ENCODE data around the gene HS6ST3. TPM values are rescaled to one million over a fixed set of nuclear protein-coding genes. Genes with fewer than 3 reads are reported as not detected.

HS6ST3 gene
- total RNA-seq, 6 donors from 2014 or later, result 0.03 to 1.0 (median 0.22) TPM; not detected in 1

DNA sequence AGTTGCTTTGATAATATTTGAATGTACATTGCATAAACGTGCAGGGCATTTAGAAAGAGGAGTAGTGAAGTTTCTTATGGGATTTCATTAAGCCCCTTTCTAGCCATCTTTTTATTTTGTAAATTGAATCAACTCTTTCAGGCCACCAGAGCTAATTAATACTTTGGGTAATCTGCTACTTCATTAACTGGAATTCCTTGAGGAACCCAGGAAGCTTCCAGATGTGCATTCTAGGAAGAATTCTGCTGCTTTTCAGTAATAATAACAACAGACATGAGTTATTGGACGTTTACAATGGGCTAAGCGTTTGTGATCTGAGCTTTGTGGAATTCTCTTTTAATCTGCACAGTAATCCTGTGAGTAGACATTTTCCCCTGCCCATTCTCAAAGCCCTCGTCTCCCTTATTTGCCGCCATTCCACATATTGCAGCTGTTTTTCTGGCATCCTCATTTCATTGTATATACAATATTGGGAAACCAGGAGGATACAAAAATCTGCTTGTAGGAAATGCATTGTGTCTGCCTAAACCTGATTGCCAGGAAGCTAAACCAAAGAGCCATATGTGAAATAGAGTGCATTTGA is 103.9 kb downstream of the HS6ST3 start:
- H3K9me3 ChIP-seq, result no peaks in the 10 kb centered on the region

DNA sequence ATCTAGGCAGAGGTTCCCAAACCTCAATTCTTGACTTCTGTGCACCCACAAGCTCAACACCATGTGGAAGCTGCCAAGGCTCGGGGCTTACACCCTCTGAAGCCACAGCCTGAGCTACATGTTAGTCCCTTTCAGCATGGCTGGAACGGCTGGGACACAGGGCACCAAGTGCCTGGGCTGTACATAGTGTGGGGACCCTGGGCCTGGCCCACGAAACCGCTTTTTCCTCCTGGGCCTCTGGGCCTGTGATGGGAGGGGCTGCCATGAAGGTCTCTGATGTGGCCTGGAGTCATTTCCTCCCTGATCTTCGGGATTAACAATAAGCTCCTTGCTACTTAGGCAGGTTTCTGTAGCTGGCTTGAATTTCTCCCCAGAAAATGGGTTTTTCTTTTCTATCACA is 108.1 kb downstream of the HS6ST3 start:
- DNase-seq, result no peak
- no peak overlapping the region for H3K27ac ChIP-seq
- no peak overlapping the region for H3K4me3 ChIP-seq
- no peak for TF ChIP-seq EP300 (IDR thresholded peaks at IDR 0.05)
- no peak for TF ChIP-seq POLR2AphosphoS5 (IDR thresholded peaks at IDR 0.05)
- TF ChIP-seq, protein P1, sequence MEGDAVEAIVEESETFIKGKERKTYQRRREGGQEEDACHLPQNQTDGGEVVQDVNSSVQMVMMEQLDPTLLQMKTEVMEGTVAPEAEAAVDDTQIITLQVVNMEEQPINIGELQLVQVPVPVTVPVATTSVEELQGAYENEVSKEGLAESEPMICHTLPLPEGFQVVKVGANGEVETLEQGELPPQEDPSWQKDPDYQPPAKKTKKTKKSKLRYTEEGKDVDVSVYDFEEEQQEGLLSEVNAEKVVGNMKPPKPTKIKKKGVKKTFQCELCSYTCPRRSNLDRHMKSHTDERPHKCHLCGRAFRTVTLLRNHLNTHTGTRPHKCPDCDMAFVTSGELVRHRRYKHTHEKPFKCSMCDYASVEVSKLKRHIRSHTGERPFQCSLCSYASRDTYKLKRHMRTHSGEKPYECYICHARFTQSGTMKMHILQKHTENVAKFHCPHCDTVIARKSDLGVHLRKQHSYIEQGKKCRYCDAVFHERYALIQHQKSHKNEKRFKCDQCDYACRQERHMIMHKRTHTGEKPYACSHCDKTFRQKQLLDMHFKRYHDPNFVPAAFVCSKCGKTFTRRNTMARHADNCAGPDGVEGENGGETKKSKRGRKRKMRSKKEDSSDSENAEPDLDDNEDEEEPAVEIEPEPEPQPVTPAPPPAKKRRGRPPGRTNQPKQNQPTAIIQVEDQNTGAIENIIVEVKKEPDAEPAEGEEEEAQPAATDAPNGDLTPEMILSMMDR (IDR thresholded peaks at IDR 0.05), result no peak
- TF ChIP-seq POLR2A (IDR thresholded peaks at IDR 0.05), result no peak
- WGBS, 2 donors, result 70 to 86% methylated on average over 3 to 5 of the region's 5 CpGs
- no peaks in the 10 kb centered on the region for H3K4me1 ChIP-seq
- no peaks in the 10 kb centered on the region for H3K27me3 ChIP-seq
- H3K36me3 ChIP-seq, result no peaks in the 10 kb centered on the region
- H3K9me3 ChIP-seq, result no peaks in the 10 kb centered on the region
- ATAC-seq (ENCODE audit: low FRiP score in 2 of 2), result no peak

More for the DNA sequence above, 103.9 kb downstream of the HS6ST3 start:
- Histone ChIP-seq H3K36me3 (no peaks in the 10 kb centered on the region), H3K4me1 (no peaks in the 10 kb centered on the region), H3K27me3 (no peaks in the 10 kb centered on the region), H3K27ac (no peak overlapping the region), H3K4me3 (no peak overlapping the region)
- DNase-seq (no peak), ATAC-seq (ENCODE audit: low FRiP score in 2 of 2) (no peak)
- WGBS, 2 donors, result 48 to 53% methylated on average over 5 of the region's 5 CpGs
- TF ChIP-seq, protein P1 (IDR thresholded peaks at IDR 0.05), result no peak
- TF ChIP-seq EP300 (IDR thresholded peaks at IDR 0.05) (no peak), POLR2AphosphoS5 (IDR thresholded peaks at IDR 0.05) (no peak), POLR2A (IDR thresholded peaks at IDR 0.05) (no peak)

DNA sequence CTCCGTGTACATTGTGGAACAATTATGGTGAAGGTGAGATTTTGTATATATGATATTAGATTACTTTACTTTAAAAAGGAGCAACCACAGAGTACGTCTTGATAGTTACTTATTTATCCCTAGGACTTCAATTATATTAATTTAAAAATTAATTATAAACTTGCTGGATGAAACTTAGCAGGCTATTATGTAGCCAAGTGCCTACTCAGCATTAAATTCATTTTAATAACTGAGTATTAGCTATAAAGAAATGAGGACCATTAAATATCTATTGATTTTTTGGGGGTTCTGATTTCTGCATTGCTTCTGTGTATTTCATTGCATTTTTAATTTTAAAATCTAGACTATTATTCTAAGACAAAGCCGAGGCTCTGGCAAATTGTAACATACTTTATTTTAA is 109.4 kb downstream of the HS6ST3 start:
- H3K4me3 ChIP-seq, result no peak overlapping the region
- DNase-seq (no peak), ATAC-seq (ENCODE audit: low FRiP score in 2 of 2) (no peak)
- H3K9me3 ChIP-seq, result no peaks in the 10 kb centered on the region
- H3K27ac ChIP-seq, result no peak overlapping the region
- H3K4me1 ChIP-seq, result no peaks in the 10 kb centered on the region
- TF ChIP-seq POLR2AphosphoS5 (IDR thresholded peaks at IDR 0.05) (no peak), EP300 (IDR thresholded peaks at IDR 0.05) (no peak), POLR2A (IDR thresholded peaks at IDR 0.05) (no peak)
- TF ChIP-seq, protein P1 (IDR thresholded peaks at IDR 0.05), result no peak
- H3K36me3 ChIP-seq, result no peaks in the 10 kb centered on the region
- H3K27me3 ChIP-seq, result no peaks in the 10 kb centered on the region
- 80 to 81% methylated on average over 3 of the region's 3 CpGs for WGBS, 2 donors

DNA sequence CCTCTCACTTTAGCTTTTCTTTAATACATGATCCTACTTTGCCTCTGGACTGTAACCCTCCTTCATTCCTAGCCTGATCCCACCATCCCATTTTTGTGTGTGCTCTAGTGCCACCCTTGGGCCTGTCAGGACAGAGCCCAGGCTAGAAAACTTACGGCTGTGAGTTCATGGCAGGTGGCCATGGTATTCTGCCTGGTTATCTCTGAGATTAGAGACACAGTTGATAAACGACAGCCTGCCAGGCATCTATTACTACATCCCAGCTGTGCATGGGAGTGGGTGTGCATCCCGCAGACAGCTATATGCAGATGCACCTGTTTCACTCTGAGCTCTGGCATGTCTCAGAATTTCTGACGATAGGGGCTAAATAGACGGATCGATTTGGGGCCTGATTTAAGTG is 110.9 kb downstream of the HS6ST3 start:
- Histone ChIP-seq H3K36me3 (no peaks in the 10 kb centered on the region), H3K27ac (no peak overlapping the region), H3K27me3 (no peaks in the 10 kb centered on the region), H3K4me3 (no peak overlapping the region), H3K4me1 (no peaks in the 10 kb centered on the region), H3K9me3 (no peaks in the 10 kb centered on the region)
- TF ChIP-seq POLR2A (IDR thresholded peaks at IDR 0.05), result no peak
- TF ChIP-seq, protein P1 (IDR thresholded peaks at IDR 0.05), result no peak
- TF ChIP-seq POLR2AphosphoS5 (IDR thresholded peaks at IDR 0.05), result no peak
- no peak for TF ChIP-seq EP300 (IDR thresholded peaks at IDR 0.05)
- 74 to 78% methylated on average over 6 of the region's 6 CpGs for WGBS, 2 donors
- DNase-seq (no peak), ATAC-seq (ENCODE audit: low FRiP score in 2 of 2) (no peak)

DNA sequence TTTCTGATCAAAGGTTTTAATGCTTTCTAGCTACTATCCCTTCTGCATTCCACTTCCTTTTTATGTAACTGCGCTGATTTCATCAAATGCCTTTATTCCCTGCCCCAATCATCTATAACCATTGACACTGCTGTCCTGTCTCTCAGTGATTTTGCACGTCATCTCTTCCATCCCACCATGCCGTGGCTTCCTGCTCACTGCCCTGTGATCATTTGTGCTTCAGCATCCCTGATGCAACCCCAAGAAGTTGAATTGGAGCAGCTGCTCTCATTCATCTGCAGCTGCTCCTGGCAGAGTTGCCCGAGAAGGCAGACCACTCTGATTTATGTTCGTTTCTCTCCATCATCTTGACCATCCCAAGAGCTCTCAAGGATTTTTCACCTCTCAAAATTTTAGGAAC is 112.4 kb downstream of the HS6ST3 start:
- Histone ChIP-seq H3K36me3 (no peaks in the 10 kb centered on the region), H3K27me3 (no peaks in the 10 kb centered on the region), H3K27ac (no peak overlapping the region), H3K4me1 (no peaks in the 10 kb centered on the region), H3K9me3 (no peaks in the 10 kb centered on the region), H3K4me3 (no peak overlapping the region)
- 74 to 79% methylated on average over 5 of the region's 5 CpGs for WGBS, 2 donors
- ATAC-seq (ENCODE audit: low FRiP score in 2 of 2), result no peak
- TF ChIP-seq EP300 (IDR thresholded peaks at IDR 0.05) (no peak), POLR2A (IDR thresholded peaks at IDR 0.05) (no peak), POLR2AphosphoS5 (IDR thresholded peaks at IDR 0.05) (no peak)
- TF ChIP-seq, protein P1 (IDR thresholded peaks at IDR 0.05), result no peak
- no peak for DNase-seq

All from upper lobe of left lung (tissue), 6 donors.